Cardiac muscle cell (in vitro differentiated cells and primary cell): ENCODE data around the gene ADRA1B. TPM values are rescaled to one million over a fixed set of nuclear protein-coding genes. Genes with fewer than 3 reads are reported as not detected.
"Not testable (repeated sequence)": the region's sequence is repeated elsewhere in the genome, so short reads cannot be mapped to it uniquely, and the experiment has no call there.

Experiments used
- DNase-seq, 2 donors: peaks; one replicate each; pipeline versions ENCODE4 v3.0.0 to v3.0.0-alpha.2; 2010 to 2017; ENCODE audit warnings: low read depth in 1 of 2, low spot score in 1 of 2
- H3K27ac ChIP-seq: fragments of 200-600 bp; sonication (generic); 2 replicates; pipeline ENCODE4 v1.5.1; 2016
- H3K27me3 ChIP-seq: fragments of 200-600 bp; sonication (generic); 2 replicates; pipeline ENCODE4 v1.6.0; 2016; ENCODE audit warnings: control low read depth
- H3K36me3 ChIP-seq: fragments of 200-600 bp; sonication (generic); 2 replicates; pipeline ENCODE4 v1.5.1; 2016; ENCODE audit warnings: control low read depth
- H3K4me1 ChIP-seq: fragments of 200-600 bp; sonication (generic); 2 replicates; pipeline ENCODE4 v1.8.1; 2017; ENCODE audit warnings: low read depth, mild to moderate bottlenecking, mixed run types
- H3K4me3 ChIP-seq: fragments of 200-600 bp; sonication (generic); 2 replicates; pipeline ENCODE4 v1.5.1; 2016; ENCODE audit warnings: mild to moderate bottlenecking
- H3K9me3 ChIP-seq: fragments of 200-600 bp; sonication (generic); 2 replicates; pipeline ENCODE4 v1.5.1; 2017; ENCODE audit warnings: low read depth, mild to moderate bottlenecking, control low read depth
- polyA plus RNA-seq: library from polyadenylated mRNA; unstranded; fragments of >200 nt; fragmentation: Nextera tagmentation; extraction: Ambion mirVana; gene quantifications from 2 replicates; pipeline ENCODE4 v1.2.1, GENCODE V29; 2016
- total RNA-seq: library from RNA; depleted of rRNA; stranded (reverse); fragments of >200 nt; gene quantifications from 2 replicates; pipeline ENCODE4 v1.2.3, GENCODE V29; 2016
- TF ChIP-seq, protein P1 (sequence below): IDR thresholded peaks from 2 replicates; pipeline ENCODE4 v1.5.1; 2012; ENCODE audit warnings: low read depth, mild to moderate bottlenecking, low read length

Gene ADRA1B
- total and polyA plus RNA-seq, 2 experiments from 2014 or later: 0.84 to 2.9 TPM

DNA sequence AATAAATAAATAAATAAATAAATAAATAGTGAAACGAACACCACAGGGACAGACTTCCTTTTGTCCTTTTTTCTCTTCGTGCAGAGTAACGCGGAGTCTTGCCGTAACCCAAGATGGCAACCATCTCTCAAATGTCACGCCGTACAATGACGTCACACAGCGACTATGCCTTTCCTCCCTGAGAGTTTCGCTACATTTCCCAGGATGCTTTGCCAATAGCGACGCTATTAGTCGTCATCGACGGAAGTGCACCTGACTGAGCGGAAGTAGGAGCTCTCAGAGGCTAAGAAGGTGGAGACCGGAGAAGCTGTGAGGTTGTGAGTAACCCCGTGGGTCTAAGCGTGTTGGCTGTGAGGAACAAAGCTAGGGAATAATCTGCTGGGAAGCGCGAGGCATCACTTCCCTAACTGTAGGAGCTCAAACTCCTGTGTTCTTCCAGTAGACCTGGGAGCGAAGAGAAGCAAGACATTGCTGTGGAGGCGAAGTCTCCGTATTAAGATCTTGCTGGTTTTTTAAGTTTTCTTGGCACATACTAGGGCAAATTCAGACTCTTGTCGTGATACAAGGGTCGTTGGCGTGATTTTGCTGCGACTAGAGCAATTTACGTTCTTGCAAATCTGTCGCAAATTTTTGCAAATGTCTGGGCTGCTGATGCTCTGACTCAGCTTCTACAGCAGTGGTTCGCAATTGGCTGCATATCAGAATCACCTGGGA lies 92.8 kb downstream of the ADRA1B start, which contains the start of gene TTC1:
Gene TTC1, plus strand, starts transcription at position 263 of the 714 bp plus-strand sequence. CDS start 1,390 bp downstream, outside the sequence.
- TF ChIP-seq, protein P1, sequence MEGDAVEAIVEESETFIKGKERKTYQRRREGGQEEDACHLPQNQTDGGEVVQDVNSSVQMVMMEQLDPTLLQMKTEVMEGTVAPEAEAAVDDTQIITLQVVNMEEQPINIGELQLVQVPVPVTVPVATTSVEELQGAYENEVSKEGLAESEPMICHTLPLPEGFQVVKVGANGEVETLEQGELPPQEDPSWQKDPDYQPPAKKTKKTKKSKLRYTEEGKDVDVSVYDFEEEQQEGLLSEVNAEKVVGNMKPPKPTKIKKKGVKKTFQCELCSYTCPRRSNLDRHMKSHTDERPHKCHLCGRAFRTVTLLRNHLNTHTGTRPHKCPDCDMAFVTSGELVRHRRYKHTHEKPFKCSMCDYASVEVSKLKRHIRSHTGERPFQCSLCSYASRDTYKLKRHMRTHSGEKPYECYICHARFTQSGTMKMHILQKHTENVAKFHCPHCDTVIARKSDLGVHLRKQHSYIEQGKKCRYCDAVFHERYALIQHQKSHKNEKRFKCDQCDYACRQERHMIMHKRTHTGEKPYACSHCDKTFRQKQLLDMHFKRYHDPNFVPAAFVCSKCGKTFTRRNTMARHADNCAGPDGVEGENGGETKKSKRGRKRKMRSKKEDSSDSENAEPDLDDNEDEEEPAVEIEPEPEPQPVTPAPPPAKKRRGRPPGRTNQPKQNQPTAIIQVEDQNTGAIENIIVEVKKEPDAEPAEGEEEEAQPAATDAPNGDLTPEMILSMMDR: no peak
- Histone ChIP-seq H3K9me3 (no peaks in the 10 kb centered on the region), H3K36me3 (peaks cover 19% of the 10 kb centered on the region), H3K27ac (peak within 1 kb of the TSS; percentile 93), H3K4me1 (peaks cover 11% of the 10 kb centered on the region), H3K4me3 (peak within 1 kb of the TSS; percentile 96), H3K27me3 (no peaks in the 10 kb centered on the region)
- DNase-seq: peak; percentile 99

DNA sequence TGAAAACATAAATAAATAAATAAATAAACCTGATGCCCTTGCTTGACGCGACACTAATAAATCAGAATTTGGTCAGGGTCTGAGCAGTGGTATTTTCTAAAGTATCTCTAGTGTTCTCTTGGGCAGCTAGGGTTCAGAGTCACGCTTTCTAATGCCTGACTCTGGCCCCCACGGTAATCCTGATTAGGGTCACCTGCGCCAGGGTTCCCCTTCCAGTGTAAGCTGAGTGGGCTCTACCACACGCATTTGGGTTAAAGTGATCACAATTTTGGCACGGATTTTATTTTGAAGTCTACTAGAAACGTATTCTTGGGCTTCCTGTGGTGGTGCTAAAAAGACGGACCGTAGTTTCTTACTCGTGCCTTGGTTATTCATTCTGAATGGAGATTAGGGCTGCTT lies 93.3 kb downstream of the ADRA1B start:
- DNase-seq: no peak
- Histone ChIP-seq H3K36me3 (peaks cover 20% of the 10 kb centered on the region), H3K27ac (peak overlapping the region; percentile 93)

DNA sequence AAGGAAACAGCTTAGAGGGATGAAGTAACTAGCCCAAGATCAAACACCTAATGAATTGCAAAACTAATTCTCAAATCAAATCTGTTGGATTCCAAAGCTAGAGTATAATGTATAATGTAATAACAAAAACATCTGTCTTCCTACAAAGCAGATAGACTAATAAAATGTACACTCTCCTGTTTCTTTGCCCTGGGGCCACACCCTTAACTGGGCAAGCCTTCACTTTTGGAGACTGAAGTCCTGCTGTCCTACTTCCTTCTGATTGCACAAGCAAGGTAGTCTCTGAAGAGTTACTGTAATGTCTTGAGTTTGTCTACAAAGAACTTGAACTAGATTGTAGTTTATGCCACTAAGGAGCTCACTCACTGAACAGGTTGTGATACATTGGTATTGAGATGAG lies 95.2 kb downstream of the ADRA1B start:
- Histone ChIP-seq H3K27ac (no peak overlapping the region), H3K27me3 (no peaks in the 10 kb centered on the region), H3K9me3 (no peaks in the 10 kb centered on the region), H3K36me3 (peaks cover 21% of the 10 kb centered on the region), H3K4me3 (no peak overlapping the region), H3K4me1 (peaks cover 11% of the 10 kb centered on the region)
- TF ChIP-seq, protein P1: no peak
- no peak for DNase-seq

More for the DNA sequence above, 93.3 kb downstream of the ADRA1B start:
- Histone ChIP-seq H3K4me1 (peaks cover 11% of the 10 kb centered on the region), H3K9me3 (no peaks in the 10 kb centered on the region), H3K27me3 (no peaks in the 10 kb centered on the region), H3K4me3 (peak overlapping the region; percentile 96)
- TF ChIP-seq, protein P1: no peak

DNA sequence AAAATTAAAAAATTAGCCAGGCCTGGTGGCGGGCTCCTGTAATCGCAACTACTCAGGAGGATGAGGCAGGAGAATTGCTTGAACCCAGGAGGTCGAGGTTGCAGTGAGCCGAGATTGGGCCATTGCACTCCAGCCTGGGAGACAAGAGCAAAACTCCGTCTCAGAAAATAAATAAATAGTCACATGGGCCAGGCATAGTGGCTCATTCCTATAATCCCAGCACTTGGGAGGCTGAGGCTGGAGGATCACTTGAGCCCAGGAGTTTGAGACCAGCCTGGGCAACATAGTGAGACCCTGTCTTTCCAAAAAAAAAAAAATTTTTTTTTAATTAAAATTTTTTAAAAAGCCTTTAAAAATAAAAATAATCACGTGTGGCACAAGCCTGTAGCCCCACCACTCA lies 97.9 kb downstream of the ADRA1B start:
- Histone ChIP-seq H3K36me3 (peaks cover 21% of the 10 kb centered on the region), H3K4me1 (peaks cover 11% of the 10 kb centered on the region)
- not testable (repeated sequence) for DNase-seq, H3K27me3 ChIP-seq, H3K27ac ChIP-seq, H3K4me3 ChIP-seq, H3K9me3 ChIP-seq

DNA sequence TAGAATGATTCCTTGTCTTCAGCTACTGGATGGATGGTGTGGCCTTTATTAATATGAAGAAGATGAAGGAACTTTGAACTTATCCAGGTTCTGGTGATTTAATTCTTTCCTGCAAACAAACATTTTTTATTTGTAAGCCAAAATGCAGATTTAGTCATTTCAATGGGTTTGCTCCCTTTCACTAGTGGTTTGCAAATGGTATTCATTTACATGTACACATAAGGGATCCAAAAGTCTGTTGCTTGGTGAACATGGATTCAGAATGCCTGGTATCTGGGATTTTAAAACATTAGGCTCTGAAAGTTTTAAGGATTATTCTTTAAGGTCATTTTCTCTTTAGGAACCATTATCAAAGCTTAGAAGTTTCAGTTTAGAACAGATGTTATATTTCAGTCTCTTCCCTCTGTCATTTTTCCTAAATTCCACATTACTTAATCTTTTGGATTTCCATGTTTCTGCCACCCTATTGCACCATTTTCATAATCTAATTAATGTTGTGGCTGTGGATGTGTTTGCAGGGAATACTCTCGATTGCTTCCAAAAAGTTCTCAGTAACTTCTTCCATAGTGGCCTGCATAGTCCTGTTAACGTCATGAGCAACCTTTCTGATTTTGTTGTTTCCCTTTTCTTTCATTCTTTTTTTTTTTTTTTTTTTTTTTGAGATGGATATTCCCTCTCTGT lies 102.8 kb downstream of the ADRA1B start:
- Histone ChIP-seq H3K4me1 (no peaks in the 10 kb centered on the region), H3K27ac (no peak overlapping the region), H3K27me3 (no peaks in the 10 kb centered on the region), H3K36me3 (peaks cover 2% of the 10 kb centered on the region), H3K4me3 (no peak overlapping the region), H3K9me3 (no peaks in the 10 kb centered on the region)
- TF ChIP-seq, protein P1: no peak
- DNase-seq: no peak

DNA sequence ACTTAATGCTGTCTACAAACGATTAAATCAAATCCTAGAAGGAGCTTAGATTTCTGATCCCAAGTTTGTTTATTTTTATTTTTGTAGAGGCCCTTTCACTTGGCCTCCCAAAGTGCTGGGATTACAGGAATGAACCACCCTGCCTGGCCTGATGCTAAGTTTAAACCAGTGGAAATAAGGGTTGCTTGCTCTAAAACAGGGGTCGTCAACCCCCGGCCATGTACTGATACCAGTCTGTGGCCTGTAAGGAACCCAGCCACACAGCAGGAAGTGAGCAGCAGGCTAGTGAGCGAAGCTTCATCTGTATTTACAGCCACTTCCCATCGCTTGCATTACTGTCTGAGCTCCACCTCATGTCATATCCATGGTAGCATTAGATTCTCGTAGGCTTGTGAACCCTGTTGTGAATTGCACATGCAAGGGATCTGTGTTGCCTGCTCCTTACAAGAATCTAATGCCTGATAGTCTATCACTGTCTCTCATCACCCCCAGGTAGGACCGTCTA lies 104.0 kb downstream of the ADRA1B start:
- Histone ChIP-seq H3K4me1 (no peaks in the 10 kb centered on the region), H3K27me3 (no peaks in the 10 kb centered on the region), H3K9me3 (no peaks in the 10 kb centered on the region), H3K36me3 (no peaks in the 10 kb centered on the region), H3K4me3 (no peak overlapping the region), H3K27ac (no peak overlapping the region)
- no peak for DNase-seq
- TF ChIP-seq, protein P1: no peak
